Stimulated activated CD8-positive, alpha-beta memory T cell treated with anti-CD3 and anti-CD28 coated beads, Interleukin-15, amount 100 ng/mL, for 24 hours (primary cell): ENCODE results near the gene FAM83E.
"Not testable (repeated sequence)": the region's sequence is repeated elsewhere in the genome, so short reads cannot be mapped to it uniquely, and the experiment has no call there.

Source experiments
- DNase-seq: peaks from one replicate; pipeline ENCODE4 v3.0.0-alpha.2; 2020; ENCODE audit warnings: low read depth

Gene FAM83E

DNA sequence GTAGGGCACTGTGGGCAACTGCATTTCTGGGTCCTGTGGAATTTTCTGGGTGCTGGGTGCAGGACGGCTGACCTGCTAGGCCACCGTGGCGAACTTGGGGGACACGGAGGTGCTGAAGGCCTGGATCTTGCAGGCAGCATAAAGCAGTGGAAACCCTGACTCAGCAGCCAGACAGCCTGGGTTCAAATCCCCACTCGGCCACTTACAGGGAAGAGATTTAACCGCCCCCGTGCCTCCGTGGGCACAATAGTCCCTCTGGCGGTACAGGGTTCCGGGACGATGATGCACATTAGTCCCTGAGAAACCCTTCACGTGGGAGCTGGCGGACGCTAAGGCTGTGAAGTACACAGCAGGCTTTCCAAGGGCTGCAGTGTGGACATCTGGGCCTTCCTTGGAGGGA lies 3.0 kb downstream of the FAM83E start:
- no peak for DNase-seq

DNA sequence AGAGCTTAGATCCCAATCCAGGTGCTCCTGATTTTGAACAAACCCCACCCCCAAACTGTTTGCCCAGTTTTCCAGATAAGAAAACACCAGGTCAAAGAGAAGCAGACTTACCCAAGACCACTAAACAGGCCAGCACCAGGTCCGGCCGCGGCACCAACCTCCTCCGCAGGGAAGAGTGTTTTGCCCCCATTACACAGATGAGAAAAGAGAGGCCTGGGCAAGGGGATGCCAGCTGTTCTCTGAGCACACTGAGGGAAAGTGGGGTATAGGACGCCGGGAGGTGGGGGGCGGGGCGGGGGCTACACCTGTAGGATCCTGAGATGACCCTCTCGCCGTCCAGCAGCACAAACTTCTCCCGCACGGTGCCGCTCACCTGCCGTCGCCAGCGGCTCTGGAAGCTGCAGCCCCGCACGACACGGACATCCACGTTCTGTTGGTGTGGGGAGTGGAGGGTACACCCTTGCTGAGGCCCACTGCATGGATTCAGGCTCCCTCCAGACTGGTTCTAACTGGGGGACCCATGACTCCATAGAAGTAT lies 5.2 kb downstream of the FAM83E start:
- no peak for DNase-seq

DNA sequence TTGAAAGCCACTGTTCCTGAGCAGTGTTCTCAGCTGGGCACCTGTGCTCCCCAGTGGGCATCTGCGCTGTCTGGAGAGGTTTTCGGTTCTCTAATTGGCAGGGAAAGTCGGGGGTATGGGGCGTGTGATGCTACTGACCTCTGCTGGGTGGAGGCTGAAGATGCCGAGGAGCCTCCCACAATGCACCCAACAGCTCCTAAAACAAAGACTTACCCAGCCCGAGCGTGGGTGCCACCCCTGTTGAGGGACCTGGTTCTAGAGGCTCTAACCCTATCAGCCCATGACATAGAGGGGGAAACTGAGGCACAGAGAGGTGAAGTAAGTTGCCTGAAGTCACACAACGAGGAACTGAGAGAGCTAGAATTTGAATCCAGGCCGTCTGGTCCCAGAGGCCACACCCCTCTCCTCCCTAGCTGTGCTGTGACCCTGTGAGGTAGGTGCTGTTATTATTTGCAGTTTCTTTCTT lies 6.0 kb downstream of the FAM83E start:
- DNase-seq: no peak

DNA sequence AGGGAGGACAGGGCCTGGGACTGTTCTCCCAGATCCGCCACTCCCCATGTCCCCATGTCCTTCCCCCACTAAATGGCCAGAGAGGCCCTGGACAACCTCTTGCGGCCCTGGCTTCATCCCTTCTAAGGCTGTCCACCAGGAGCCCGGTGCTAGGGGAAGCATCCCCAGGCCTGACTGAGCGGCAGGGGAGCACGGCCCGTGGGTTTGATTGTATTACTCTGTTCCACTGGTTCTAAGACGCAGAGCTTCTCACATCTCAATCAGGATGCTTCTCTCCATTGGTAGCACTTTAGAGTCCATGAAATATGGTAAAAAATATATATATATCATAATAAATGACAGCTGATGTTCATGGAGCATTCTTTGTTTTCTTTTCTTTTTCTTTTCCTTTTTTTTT lies 7.5 kb downstream of the FAM83E start:
- DNase-seq: no peak

DNA sequence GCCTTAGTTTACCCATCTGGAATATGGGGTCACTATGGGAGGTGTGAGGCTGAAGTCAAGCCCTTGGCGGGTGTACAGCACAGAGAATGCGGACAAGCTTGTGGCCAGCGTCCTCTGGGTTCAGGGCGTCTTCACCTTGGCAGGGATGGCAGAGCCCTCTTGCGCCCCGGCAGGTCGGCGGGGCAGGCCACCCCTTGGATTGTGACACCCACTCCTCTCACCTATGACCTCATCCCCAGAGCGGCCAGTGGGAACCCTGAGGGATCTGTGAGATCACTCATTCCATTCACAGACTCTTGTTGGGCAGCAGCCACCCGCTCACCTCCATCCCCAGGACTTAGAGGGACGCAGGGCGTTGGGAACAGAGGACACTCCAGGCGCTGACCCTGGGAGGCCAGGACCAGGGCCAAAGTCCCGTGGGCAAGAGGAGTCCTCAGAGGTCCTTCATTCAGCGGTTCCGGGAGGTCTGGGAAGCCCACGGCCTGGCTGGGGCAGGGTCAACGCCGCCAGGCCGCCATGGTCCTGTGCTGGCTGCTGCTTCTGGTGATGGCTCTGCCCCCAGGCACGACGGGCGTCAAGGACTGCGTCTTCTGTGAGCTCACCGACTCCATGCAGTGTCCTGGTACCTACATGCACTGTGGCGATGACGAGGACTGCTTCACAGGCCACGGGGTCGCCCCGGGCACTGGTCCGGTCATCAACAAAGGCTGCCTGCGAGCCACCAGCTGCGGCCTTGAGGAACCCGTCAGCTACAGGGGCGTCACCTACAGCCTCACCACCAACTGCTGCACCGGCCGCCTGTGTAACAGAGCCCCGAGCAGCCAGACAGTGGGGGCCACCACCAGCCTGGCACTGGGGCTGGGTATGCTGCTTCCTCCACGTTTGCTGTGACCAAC lies 8.2 kb downstream of the FAM83E start, which contains the start of gene SPACA4:
TSS of gene SPACA4 (plus strand) at position 280 of the 896 bp plus-strand sequence. CDS start at position 517, 237 bp downstream.
- no peak for DNase-seq

DNA sequence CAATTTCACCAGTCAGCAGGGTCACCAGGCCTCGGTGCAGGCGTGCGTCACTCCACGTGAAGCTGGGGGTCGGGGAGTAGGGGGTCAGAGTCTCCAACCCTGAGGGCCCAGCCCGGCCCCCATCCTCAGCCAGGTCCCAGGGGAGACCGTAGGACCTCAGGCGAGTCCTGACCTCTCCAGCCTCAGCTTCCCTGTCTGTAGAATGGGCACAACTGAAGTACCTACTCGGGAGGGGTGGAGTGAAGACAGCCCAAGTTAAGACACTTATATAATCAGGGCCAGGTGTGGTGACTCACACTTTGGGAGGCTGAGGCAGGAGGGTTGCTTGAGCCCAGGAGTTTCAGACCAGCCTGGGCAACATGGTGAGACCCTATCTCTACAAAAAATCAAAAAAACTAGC lies 11.0 kb downstream of the FAM83E start:
- no peak for DNase-seq

DNA sequence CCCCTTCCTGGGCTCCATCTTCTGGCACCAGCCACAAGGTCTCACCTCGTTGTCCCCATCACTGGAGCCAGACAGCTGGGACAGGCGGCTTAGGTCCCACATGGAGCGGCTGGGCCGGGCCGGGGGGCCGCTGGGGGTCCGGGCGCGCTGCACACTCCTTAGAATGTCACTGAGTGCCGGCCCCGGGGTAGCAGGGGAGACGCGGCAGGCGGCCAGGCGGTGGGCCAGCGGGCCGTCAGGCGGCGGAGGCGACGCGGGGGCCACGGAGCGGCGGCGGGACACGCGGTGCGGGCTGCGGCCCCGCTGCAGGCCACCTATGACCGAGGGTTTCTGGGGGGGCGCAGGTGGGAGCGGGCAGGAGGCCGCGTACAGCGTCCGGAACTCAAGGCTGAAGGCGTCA lies 11.4 kb downstream of the FAM83E start:
- DNase-seq: no peak

DNA sequence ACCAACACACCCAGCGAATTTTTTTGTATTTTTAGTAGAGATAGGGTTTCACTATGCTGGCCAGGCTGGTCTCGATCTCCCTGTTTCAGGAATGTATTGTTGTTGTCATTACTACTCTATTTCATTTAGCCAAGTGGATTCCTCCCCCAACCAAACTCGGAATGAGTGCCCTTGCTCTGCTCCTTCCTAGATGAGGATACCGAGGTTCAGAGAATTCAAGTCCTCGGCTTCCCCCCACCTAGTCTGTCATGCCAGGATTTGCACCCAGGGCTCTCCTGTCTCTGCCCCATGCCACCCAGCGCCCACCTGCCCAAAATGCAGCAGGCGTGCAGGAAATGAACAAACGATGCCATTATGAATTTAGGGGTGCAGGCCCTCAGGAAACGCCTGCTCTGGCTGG lies 11.9 kb downstream of the FAM83E start:
- DNase-seq: no peak

DNA sequence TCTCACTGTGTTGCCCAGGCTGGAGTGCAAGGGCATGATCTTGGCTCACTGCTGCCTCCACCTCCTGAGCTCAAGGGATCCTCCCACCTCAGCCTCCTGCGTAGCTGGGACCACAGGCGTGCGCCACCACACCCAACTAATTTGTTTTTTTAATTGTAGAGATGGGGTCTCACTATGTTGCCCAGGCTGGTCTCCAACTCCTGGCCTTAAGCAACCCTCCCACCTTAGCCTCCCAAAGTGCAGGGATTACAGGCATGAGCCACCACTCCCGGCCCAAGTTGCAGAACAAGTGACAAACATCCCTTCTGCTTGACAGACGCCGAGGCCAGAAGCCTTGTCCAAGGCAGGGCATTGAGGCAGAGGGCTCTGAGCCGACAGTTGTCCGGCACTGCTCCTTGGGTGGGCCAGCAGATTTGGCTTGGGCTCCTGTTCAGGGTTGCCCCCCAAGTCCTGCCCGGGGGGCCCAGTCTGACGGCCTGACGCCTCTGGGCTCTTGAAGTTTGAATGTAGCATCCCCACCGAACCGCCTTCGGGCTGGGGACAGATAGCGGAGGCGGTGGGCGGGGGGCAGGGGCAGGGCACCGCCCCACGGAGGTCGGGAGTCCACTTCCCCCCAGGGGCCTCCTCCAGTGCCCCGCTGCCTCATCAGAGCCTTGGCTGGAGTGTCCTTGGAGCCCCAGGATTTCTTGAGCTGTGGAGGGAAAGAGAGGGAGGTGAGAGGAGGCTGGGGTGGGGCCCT lies 14.0 kb downstream of the FAM83E start:
- DNase-seq: no peak

DNA sequence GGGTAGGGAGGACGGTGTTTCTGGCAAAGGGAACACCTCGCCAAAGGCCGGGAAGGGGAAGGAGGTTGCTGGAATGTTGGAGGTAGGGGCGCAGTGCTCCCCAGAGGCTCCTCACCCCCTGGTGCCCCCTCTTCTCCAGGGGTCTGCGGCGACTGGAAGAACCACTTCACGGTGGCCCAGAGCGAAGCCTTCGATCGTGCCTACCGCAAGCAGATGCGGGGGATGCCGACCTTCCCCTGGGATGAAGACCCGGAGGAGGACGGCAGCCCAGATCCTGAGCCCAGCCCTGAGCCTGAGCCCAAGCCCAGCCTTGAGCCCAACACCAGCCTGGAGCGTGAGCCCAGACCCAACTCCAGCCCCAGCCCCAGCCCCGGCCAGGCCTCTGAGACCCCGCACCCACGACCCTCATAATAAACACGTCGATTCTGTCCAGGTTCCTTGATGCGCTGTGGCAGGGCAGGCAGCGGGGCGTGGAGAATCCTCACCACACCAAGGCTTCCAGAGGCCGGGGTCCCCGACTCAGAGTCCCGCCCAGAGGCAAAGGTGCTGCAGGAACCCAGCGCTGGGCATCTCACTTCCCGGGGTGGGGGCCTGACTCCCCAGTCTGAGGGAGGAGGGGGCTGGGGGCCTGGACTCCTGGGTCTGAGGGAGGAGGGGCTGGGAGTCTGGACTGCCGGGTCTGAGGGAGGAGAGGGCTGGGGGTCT lies 15.7 kb downstream of the FAM83E start:
- DNase-seq: no peak

DNA sequence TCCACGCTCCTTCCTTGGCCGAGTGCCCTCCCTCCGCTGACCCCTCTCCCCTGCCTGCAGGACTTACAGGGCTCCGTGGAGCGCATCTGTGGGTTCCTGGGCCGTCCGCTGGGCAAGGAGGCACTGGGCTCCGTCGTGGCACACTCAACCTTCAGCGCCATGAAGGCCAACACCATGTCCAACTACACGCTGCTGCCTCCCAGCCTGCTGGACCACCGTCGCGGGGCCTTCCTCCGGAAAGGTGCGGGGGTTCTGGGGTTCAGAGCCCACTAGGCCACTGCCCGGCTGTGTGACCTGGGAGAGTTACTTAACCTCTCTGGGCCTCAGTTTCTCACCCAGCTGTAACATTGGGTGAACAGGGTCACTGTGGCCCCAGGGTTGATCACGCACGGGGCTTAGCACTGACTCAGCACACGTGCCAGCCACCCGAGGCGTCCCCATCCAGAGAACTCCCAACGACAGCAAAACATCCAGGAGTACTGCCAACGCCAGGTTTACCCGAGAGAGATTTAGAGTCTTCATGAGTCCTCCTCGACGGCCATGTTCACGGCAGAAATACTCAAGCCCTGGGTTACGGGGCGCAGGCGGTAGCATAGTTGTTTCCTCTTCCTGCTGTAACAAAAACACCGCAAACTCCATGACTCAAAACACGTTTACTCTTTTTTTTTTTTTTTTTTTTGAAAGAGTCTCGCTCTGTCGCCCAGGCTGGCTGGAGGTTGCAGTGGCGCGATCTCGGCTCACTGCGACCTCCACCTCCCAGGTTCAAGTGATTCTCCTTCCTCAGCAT lies 18.0 kb downstream of the FAM83E start:
- DNase-seq: no peak

DNA sequence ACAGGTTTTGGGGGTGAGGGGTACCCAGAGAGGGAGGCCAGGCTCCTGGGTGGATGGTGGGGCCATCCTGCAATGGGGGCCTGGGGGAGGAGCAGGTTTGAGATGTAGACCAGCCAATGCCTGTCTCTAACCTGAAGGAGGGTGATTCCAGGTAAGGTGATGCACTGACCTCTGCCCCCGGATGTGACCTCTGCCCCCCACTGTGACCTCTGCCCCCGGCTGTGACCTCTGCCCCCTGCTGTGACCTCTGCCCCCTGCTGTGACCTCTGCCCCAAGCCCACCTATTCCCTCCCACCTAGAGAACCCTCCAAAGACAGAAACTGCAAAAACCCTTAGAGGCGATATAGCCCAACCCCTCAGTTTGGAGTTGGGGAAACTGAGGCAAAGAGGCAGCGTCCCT lies 18.6 kb downstream of the FAM83E start:
- no peak for DNase-seq

DNA sequence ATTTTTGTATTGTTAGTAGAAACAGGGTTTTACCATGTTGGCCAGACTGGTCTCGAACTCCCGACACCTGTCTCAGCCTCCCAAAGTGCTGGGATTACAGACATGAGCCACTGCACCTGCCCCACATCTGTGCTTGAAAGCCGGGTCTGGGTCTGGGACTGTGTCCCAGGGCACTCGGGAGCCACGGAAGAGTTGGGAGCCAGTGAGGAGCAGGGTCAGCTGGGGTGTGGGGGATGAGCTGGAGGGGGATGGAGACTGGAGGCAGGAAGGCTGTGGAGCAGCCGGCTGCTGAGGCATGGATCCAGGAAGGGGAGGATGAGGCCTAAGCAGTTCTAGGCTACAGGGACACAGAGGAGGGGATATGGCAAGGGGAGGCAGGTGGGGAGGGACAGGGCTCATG lies 19.0 kb downstream of the FAM83E start:
- DNase-seq: no peak

DNA sequence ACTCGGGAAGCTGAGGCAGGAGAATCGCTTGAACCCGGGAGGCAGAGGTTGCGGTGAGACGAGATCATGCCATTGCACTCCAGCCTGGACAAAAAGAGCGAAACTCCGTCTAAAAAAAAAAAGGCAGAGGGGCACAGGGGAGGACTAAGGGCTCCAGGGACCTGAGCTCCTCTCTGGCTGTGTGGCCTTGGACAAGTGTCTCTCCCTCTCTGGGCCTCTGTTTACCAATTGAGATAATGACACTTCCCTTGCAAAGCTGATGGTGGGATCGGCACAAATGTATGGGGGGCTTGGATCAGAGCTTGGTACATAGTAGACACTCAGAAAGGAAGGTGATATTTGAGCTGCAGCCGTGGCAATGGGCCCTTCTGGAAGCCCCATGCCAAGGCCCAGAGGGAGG lies 19.7 kb downstream of the FAM83E start:
- DNase-seq: no peak

DNA sequence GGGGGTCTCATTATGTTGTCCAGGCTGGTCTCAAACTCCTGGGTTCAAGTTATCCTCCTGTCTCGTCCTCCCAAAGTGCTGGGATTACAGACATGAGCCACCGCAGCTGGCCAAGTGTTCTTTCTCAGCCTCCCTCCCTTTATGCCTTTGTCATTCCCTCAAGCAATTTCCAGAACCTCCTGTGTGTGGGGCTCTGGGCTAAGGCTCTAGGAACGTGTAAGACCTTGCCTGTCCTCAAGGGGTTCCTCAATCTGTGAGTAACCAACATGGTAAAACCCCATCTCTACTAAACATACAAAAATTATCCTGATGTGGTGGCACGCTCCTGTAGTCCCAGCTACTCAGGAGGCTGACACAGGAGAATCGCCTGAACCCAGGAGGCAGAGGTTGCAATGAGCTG lies 23.9 kb downstream of the FAM83E start:
- no peak for DNase-seq

DNA sequence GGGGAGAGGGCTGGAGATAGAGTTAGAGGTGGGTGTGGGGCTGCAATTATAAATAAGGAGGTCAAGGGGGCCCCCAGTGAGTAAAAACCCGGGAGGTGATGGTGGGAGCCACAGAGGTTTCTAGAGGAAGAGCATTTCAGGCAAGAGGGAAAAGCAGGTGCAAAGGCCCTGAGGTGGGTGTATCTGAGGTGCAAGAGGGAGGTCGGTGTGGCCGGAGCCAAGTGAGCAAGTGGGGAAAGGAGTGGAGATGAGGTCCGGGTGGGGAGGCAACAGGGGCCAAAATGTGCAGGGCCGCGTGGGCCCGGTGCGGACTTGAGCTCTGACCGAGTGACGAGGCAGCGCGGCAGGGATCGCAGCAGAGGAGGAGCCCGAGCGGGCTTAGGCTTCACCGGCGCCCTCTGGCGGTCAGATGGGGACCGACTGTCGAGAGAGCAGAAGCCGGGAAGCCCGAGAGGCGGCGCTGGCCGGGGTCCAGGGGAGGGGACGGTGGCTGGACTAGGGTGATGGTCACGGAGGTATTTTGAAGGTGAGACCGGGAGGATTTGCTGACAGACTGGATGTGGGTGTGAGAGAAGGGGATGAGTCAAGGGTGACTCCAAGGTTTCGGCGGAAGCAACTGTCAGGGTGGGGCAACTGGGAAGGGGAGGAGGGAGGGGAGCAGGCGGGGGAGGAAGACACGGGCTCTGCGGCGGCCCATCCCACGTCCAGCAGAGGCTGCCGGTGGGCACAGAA lies 26.0 kb downstream of the FAM83E start:
- peak; percentile 79 for DNase-seq

DNA sequence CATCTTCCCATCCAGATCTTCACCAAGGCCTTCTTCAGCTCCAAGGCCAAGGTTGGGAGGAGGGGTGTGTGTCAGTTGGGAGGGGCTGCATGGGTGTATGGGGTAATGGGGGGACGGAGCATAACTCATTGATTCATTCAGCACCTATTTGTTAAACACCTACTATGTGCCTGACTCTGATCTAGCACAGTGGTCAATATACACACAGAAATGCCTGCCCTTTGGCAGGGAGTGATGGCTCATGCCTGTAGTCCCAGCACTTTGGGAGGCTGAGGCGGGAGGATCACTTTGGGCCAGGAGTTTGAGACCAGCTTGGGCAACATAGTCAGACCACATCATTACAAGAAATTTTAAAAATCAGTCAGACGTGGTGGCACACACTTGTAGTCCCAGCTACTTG lies 27.5 kb downstream of the FAM83E start:
- no peak for DNase-seq

DNA sequence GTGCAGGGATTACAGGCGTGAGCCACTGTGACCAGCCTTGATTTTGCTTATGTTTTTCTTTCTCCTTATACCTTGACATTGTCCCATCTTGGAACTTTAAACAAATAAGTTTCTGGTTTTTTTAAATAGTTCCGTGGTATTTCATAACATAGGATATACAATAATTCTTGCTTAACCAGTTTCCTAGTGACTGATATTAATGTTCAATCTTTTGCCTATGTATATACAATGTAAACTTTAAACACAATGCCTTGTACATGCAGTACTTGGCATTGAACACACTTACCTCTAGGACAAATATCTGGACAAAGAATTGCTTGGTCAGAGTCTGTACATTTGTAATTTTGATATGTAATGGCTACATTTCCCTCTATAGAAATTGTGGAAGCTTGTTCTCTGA lies 32.7 kb downstream of the FAM83E start:
- DNase-seq: no peak

DNA sequence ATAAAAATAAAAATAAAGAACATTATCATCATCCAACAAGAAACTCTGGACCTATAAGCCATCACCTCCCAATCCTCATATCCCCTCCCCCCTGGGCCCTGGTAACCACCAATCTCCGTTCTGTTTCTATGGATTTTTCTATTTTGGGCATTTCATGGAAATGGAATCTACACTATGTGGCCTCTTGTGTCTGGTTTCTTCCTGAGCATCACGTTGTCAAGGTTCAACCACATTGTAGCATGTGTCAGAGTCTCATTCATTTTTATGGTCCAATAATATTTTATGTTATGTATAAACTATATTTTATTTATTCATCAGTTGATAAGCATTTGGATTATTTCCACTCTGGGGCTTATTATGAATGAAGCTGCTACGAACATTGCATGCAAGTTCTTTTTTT lies 36.0 kb downstream of the FAM83E start:
- no peak for DNase-seq

DNA sequence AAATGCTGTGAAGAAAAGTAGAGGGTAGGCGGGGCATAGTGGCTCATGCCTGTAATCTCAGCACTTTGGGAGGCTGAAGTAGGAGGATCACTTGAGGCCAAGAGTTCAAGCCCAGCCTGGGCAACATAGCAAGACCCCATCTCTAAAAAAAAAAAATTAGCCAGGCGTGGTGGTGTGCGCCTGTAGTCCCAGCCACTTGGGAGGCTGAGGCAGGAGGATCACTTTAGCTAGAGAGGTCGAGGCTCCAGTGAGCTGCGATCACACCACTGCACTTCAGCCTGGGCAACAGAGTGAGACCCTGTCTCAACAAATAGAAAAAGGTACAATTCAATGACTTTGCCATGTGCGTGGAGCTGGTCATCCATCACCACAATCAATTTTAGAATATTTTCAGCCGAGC lies 37.0 kb downstream of the FAM83E start:
- not testable (repeated sequence) for DNase-seq
